HepG2 (cell line): ENCODE results near the gene TOR4A. TPM values are rescaled to one million over a fixed set of nuclear protein-coding genes. Genes with fewer than 3 reads are reported as not detected.

ENCODE experiments used
- ATAC-seq: fragments of 200-7000 bp; cut with Tn5 transposase; 3 replicates; pipeline ENCODE4 v1.9.1; 2020; ENCODE audit warnings: mild to moderate bottlenecking, moderate library complexity
- BruUV-seq: library from RNA; stranded (reverse); fragments of 400-500 nt; replicated peaks from 2 replicates; lab custom pipeline; 2021; lab: Mats Ljungman, UMichigan
- CTCF ChIA-PET: fragments of 300-600 bp; formaldehyde crosslinking; extraction: SDS; loops from one replicate; lab custom pipeline; 2021; ENCODE audit warnings: low total read pairs, inconsistent platforms, low intra/inter-chr PET ratio; lab: Yijun Ruan, JAX
- POLR2A ChIA-PET: fragments of 350-600 bp; sonication (Branson Sonifier 250); formaldehyde crosslinking; loops from one replicate; lab custom pipeline; 2020; ENCODE audit warnings: antibody characterized with exemption, inconsistent platforms; lab: Yijun Ruan, JAX
- DNase-seq: peaks from one replicate; pipeline ENCODE4 v3.0.0-alpha.2; 2015; ENCODE audit warnings: low spot score
- FAIRE-seq: peaks from 3 replicates; lab custom pipeline; 2011; peaks lifted over from hg19 to GRCh38; lab: Jason Lieb, UNC
- H2AFZ ChIP-seq: one replicate; pipeline ENCODE4 v1.6.1; 2011; ENCODE audit warnings: low read length, inconsistent platforms
- H3K27ac ChIP-seq: fragments of 300-600 bp; 3 replicates; pipeline ENCODE4 v1.8.0; 2011; ENCODE audit warnings: mixed run types, mild to moderate bottlenecking, mixed read lengths, low read length, inconsistent platforms; ENCODE audit not compliant: insufficient read depth; ENCODE audit errors: extremely low read length
- H3K27me3 ChIP-seq, 2 experiments: fragments of 200-600 bp in 1 of 2; 2 replicates in 1 of 2; 3 replicates in 1 of 2; pipeline versions ENCODE4 v1.6.0 to v1.8.0; 2011; ENCODE audit warnings: low read length in 2 of 2, mild to moderate bottlenecking in 2 of 2, moderate library complexity in 2 of 2, inconsistent platforms in 1 of 2; ENCODE audit not compliant: insufficient read depth in 2 of 2, control insufficient read depth in 1 of 2
- H3K36me3 ChIP-seq, 2 experiments: fragments of 200-600 bp in 1 of 2; replicated peaks in 1 of 2; 2 replicates in 1 of 2; 3 replicates in 1 of 2; pipeline versions ENCODE4 v1.5.1 to v1.8.0; 2011; ENCODE audit warnings: low read length in 2 of 2, inconsistent platforms in 1 of 2; ENCODE audit not compliant: insufficient read depth in 2 of 2, control insufficient read depth in 1 of 2
- H3K4me1 ChIP-seq: 2 replicates; pipeline ENCODE4 v1.5.1; 2012; ENCODE audit warnings: low read length, inconsistent platforms; ENCODE audit not compliant: insufficient read depth
- H3K4me2 ChIP-seq: 2 replicates; pipeline ENCODE4 v1.6.0; 2011; ENCODE audit warnings: low read depth, low read length, inconsistent platforms
- H3K4me3 ChIP-seq, 3 experiments: fragments of 200-600 bp in 1 of 3; sonication (generic), shearing (Covaris generic) in 1 of 3; replicated peaks in 1 of 3; 2 replicates each; pipeline ENCODE4 v1.5.1; 2011 to 2016; ENCODE audit warnings: low read length in 3 of 3, inconsistent platforms in 2 of 3, low read depth in 2 of 3, mild to moderate bottlenecking in 2 of 3, control low read depth in 1 of 3, mixed read lengths in 1 of 3; ENCODE audit not compliant: insufficient read depth in 1 of 3
- H3K79me2 ChIP-seq: one replicate; pipeline ENCODE4 v1.6.1; 2011; ENCODE audit warnings: low read length, inconsistent platforms; ENCODE audit not compliant: insufficient read depth
- H3K9ac ChIP-seq: 2 replicates; pipeline ENCODE4 v1.6.0; 2011; ENCODE audit warnings: mild to moderate bottlenecking, low read depth, low read length, inconsistent platforms; ENCODE audit not compliant: insufficient read depth
- H3K9me3 ChIP-seq: 2 replicates; pipeline ENCODE4 v1.5.1; 2012; ENCODE audit warnings: mild to moderate bottlenecking, low read length
- H4K20me1 ChIP-seq: 2 replicates; pipeline ENCODE4 v1.6.0; 2011; ENCODE audit warnings: inconsistent platforms, mild to moderate bottlenecking, low read length, moderate library complexity; ENCODE audit not compliant: insufficient read depth
- HDAC2 ChIP-seq: sonication (generic); formaldehyde crosslinking; IDR thresholded peaks from 2 replicates; pipeline ENCODE4 v1.4.0; 2020; ENCODE audit warnings: missing genetic modification reagents
- HNRNPL ChIP-seq: fragments of 200-400 bp; formaldehyde crosslinking; IDR thresholded peaks from 2 replicates; pipeline ENCODE4 v1.6.1; 2017; ENCODE audit warnings: mild to moderate bottlenecking, low read depth, low read length
- HOXA5 ChIP-seq: sonication (generic); formaldehyde crosslinking; IDR thresholded peaks from 2 replicates; pipeline ENCODE4 v1.4.0; 2020; ENCODE audit warnings: missing genetic modification reagents
- JUNB ChIP-seq: sonication (generic); formaldehyde crosslinking; IDR thresholded peaks from 2 replicates; pipeline ENCODE4 v1.8.0; 2022; ENCODE audit warnings: missing genetic modification reagents, mild to moderate bottlenecking, borderline replicate concordance
- KMT2A ChIP-seq: sonication (generic); formaldehyde crosslinking; IDR thresholded peaks from 2 replicates; pipeline ENCODE4 v1.4.0; 2020; ENCODE audit warnings: missing genetic modification reagents
- POLR2G ChIP-seq: fragments of 200-400 bp; formaldehyde crosslinking; IDR thresholded peaks from 2 replicates; pipeline ENCODE4 v1.6.1; 2018; ENCODE audit warnings: mild to moderate bottlenecking, low read depth, low read length, moderate library complexity
- WGBS: methylation state at CpG from one replicate; pipeline ENCODE4 v1.1.6; 2017; ENCODE audit warnings: low lambda C conversion rate; 5-methylcytosine and 5-hydroxymethylcytosine counted together
- in situ Hi-C: cut with HindIII; loops from 2 replicates; pipeline ENCODE4 v1.10.0; 2017; ENCODE audit warnings: low pct_unique_long_range_greater_than_20kb; ENCODE audit not compliant: extremely low pct_ligation_motif_present
- intact Hi-C: fragments of 100-400 bp; cut with micrococcal nuclease; formaldehyde crosslinking; loops from one replicate; pipeline ENCODE4 v1.10.0; 2022; ENCODE audit not compliant: unreplicated experiment
- polyA plus RNA-seq, 8 experiments: library from polyadenylated mRNA; depleted of rRNA in 3 of 8; stranded (reverse) in 7 of 8; unstranded in 1 of 8; fragments of >200 nt; fragmentation: Illumina TruSeq in 4 of 8; extraction: Trizol in 4 of 8; gene quantifications; 2 replicates each; pipeline versions ENCODE4 v1.2.1 to v1.2.3, GENCODE V29; 2011 to 2016; ENCODE audit warnings: low read depth in 4 of 8, missing spikeins in 1 of 8, mixed read lengths in 1 of 8; ENCODE audit not compliant: insufficient read depth in 1 of 8
- total RNA-seq, 5 experiments: library from RNA; depleted of rRNA; stranded (reverse); fragments of >200 nt; fragmentation: Illumina TruSeq; extraction: Trizol; gene quantifications; 2 replicates each; pipeline ENCODE4 v1.2.3, GENCODE V29; 2016; ENCODE audit warnings: low read depth in 1 of 5
- TF ChIP-seq, protein P1 (sequence below): sonication (generic); formaldehyde crosslinking; IDR thresholded peaks from 2 replicates; pipeline ENCODE4 v1.5.1; 2020; ENCODE audit warnings: missing genetic modification reagents, mild to moderate bottlenecking, borderline replicate concordance
- TF ChIP-seq, protein P2 (sequence below): IDR thresholded peaks from 2 replicates; pipeline ENCODE4 v1.6.1; 2016; ENCODE audit warnings: missing biosample characterization, missing genetic modification reagents, low read depth
- TF ChIP-seq, protein P3 (sequence below): sonication (generic); formaldehyde crosslinking; IDR thresholded peaks from 2 replicates; pipeline ENCODE4 v1.4.0; 2020; ENCODE audit warnings: missing genetic modification reagents

TOR4A gene
- total and polyA plus RNA-seq, 2 of the 13 experiments (the other 11 are each of a cell fraction or from before 2014, with no cell fraction given): 11.1 to 14.2 TPM

DNA sequence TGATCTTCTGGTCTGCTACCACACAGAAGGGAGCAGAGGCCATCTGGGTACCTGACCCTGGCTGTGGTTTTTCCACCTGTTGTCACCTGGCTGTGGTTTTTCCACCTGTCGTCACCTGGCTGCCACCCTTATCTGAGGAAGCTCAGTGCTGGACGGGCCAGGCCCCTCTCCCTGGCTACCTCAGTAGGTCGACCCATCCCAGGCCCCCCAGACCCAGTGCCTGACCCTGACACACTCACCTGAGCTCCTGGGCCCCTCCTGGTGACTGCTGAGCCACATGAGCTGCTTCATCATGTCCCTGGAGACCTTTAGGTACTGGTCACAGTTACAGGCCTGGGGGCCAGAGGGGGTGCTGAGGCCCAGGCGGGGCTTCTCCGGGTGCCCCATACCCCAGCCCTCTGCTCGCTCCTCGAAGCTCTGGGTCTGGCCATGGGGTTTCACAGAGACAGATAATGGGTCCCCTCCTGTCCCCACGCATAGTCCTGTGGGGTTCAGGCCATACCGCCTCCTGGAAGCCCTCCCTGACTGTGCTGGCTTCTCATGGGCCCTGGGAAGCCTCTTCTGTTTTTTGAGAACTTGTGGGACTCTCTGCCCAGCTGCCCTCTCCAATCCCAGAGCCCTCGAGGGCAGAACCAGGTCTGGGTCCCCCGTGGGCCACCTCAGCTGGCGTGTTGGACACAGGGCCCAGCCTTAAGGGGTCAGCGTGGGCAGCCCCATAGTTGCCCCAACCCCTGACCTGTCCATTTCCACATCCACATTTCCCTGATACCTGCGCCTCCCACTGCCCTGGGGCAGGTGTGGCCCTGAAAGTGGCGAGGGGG, 32.1 kb downstream of the TOR4A start:
- ChIA-PET POLR2A (no interaction called here), CTCF (no interaction called here)
- peaks cover 64% of the 10 kb centered on the region for H3K4me1 ChIP-seq
- H3K27ac ChIP-seq: no peak overlapping the region
- no peak overlapping the region for H2AFZ ChIP-seq
- no peak overlapping the region for H3K4me3 ChIP-seq
- intact Hi-C loops (loop anchor here (10.0 kb wide), 1 partner anchor 95 kb away; no protein-coding TSS in a partner anchor), in situ Hi-C loops (no loop called here)
- H3K4me2 ChIP-seq: no peak overlapping the region
- 37% methylated on average over 6 of the region's 15 CpGs for WGBS
- peaks cover 17 to 68% of the 10 kb centered on the region in 2 experiments for H3K27me3 ChIP-seq
- DNase-seq: no peak
- ATAC-seq: no peak
- no peaks in the 10 kb centered on the region for H3K79me2 ChIP-seq
- no peak overlapping the region for H3K9ac ChIP-seq
- no peaks in the 10 kb centered on the region for H3K36me3 ChIP-seq
- BruUV-seq: no TSS peak
- H3K9me3 ChIP-seq: no peaks in the 10 kb centered on the region
- H4K20me1 ChIP-seq: no peaks in the 10 kb centered on the region
- FAIRE-seq: no peak
- no peak for TF ChIP-seq HOXA5 (CRISPR knock-in tag)
- no peak for TF ChIP-seq POLR2G
- no peak for TF ChIP-seq KMT2A (CRISPR knock-in tag)
- no peak for TF ChIP-seq HNRNPL
- no peak for TF ChIP-seq HDAC2 (CRISPR knock-in tag)
- TF ChIP-seq, protein P1, sequence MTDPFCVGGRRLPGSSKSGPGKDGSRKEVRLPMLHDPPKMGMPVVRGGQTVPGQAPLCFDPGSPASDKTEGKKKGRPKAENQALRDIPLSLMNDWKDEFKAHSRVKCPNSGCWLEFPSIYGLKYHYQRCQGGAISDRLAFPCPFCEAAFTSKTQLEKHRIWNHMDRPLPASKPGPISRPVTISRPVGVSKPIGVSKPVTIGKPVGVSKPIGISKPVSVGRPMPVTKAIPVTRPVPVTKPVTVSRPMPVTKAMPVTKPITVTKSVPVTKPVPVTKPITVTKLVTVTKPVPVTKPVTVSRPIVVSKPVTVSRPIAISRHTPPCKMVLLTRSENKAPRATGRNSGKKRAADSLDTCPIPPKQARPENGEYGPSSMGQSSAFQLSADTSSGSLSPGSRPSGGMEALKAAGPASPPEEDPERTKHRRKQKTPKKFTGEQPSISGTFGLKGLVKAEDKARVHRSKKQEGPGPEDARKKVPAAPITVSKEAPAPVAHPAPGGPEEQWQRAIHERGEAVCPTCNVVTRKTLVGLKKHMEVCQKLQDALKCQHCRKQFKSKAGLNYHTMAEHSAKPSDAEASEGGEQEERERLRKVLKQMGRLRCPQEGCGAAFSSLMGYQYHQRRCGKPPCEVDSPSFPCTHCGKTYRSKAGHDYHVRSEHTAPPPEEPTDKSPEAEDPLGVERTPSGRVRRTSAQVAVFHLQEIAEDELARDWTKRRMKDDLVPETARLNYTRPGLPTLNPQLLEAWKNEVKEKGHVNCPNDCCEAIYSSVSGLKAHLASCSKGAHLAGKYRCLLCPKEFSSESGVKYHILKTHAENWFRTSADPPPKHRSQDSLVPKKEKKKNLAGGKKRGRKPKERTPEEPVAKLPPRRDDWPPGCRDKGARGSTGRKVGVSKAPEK: no peak
- TF ChIP-seq JUNB (CRISPR knock-in tag): no peak
- TF ChIP-seq, protein P2, sequence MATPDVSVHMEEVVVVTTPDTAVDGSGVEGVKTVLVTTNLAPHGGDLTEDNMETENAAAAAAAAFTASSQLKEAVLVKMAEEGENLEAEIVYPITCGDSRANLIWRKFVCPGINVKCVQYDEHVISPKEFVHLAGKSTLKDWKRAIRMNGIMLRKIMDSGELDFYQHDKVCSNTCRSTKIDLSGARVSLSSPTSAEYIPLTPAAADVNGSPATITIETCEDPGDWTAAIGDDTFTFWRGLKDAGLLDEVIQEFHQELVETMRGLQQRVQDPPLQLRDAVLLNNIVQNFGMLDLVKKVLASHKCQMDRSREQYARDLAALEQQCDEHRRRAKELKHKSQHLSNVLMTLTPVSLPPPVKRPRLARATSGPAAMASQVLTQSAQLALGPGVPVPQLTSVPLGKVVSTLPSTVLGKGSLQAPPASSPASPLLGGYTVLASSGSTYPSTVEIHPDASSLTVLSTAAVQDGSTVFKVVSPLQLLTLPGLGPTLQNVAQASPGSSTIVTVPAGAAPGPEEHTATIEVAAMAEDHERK: no peak
- TF ChIP-seq, protein P3, sequence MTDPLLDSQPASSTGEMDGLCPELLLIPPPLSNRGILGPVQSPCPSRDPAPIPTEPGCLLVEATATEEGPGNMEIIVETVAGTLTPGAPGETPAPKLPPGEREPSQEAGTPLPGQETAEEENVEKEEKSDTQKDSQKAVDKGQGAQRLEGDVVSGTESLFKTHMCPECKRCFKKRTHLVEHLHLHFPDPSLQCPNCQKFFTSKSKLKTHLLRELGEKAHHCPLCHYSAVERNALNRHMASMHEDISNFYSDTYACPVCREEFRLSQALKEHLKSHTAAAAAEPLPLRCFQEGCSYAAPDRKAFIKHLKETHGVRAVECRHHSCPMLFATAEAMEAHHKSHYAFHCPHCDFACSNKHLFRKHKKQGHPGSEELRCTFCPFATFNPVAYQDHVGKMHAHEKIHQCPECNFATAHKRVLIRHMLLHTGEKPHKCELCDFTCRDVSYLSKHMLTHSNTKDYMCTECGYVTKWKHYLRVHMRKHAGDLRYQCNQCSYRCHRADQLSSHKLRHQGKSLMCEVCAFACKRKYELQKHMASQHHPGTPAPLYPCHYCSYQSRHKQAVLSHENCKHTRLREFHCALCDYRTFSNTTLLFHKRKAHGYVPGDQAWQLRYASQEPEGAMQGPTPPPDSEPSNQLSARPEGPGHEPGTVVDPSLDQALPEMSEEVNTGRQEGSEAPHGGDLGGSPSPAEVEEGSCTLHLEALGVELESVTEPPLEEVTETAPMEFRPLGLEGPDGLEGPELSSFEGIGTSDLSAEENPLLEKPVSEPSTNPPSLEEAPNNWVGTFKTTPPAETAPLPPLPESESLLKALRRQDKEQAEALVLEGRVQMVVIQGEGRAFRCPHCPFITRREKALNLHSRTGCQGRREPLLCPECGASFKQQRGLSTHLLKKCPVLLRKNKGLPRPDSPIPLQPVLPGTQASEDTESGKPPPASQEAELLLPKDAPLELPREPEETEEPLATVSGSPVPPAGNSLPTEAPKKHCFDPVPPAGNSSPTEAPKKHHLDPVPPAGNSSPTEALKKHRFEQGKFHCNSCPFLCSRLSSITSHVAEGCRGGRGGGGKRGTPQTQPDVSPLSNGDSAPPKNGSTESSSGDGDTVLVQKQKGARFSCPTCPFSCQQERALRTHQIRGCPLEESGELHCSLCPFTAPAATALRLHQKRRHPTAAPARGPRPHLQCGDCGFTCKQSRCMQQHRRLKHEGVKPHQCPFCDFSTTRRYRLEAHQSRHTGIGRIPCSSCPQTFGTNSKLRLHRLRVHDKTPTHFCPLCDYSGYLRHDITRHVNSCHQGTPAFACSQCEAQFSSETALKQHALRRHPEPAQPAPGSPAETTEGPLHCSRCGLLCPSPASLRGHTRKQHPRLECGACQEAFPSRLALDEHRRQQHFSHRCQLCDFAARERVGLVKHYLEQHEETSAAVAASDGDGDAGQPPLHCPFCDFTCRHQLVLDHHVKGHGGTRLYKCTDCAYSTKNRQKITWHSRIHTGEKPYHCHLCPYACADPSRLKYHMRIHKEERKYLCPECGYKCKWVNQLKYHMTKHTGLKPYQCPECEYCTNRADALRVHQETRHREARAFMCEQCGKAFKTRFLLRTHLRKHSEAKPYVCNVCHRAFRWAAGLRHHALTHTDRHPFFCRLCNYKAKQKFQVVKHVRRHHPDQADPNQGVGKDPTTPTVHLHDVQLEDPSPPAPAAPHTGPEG (CRISPR knock-in tag): no peak
